ENCODE results near the gene RSPH10B2. TPM values are rescaled to one million over a fixed set of nuclear protein-coding genes. Genes with fewer than 3 reads are reported as not detected.
"Not testable (repeated sequence)": the region's sequence is repeated elsewhere in the genome, so short reads cannot be mapped to it uniquely, and the experiment has no call there.

RSPH10B2 gene
- total RNA-seq, 1 experiment from 2014 or later, result 6.6 TPM

DNA sequence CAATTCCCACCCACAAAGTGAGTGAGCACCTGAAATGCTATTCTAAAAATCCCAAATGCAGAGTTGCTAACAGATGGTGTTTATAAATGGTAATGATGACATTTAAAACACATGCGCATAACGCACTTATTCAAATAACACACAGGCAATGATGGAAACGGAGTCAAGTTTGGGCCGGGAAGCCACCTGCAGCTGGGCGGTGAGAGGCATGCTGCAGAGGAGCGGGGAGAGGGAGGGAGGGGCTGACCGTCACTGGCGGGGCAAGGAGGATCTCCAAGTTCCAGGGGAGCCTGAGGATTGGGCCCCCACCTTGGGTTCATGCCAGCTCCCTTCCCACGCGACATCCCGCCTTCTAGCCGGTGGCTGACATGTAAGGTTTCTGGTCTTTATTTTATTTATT, 7.3 kb downstream of the RSPH10B2 start:
- in situ Hi-C loops (cut with HindIII; ENCODE audit: low sequenced_read_pairs); DNase-seq (ENCODE audit: low spot score): not testable (repeated sequence)

- in situ Hi-C loops (cut with HindIII; ENCODE audit: low sequenced_read_pairs); DNase-seq (ENCODE audit: low spot score): not testable (repeated sequence)
Measured at GRCh38 chr7:6781581-6781980, 27.7 kb downstream of the RSPH10B2 start.

DNA sequence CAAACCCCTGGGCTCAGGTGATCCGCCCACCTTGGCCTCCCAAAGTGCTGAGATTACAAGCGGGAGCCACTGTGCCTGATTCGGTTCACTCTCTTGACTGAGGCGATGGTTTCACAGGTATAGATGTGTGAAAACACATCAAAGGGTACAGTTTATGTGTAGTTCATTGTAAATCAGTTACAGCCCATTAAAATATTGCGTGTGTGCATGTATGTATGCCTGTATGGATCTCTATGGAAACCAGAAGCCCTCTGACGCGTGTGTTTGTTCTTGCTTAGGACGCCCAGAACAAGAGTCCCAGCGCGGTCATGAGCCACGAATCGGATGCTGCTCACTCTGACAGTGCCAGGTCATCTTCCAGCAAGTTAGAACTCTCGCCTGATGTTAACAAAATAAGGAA, 35.5 kb downstream of the RSPH10B2 start:
- DNase-seq (ENCODE audit: low spot score); in situ Hi-C loops (cut with HindIII; ENCODE audit: low sequenced_read_pairs): not testable (repeated sequence)

DNA sequence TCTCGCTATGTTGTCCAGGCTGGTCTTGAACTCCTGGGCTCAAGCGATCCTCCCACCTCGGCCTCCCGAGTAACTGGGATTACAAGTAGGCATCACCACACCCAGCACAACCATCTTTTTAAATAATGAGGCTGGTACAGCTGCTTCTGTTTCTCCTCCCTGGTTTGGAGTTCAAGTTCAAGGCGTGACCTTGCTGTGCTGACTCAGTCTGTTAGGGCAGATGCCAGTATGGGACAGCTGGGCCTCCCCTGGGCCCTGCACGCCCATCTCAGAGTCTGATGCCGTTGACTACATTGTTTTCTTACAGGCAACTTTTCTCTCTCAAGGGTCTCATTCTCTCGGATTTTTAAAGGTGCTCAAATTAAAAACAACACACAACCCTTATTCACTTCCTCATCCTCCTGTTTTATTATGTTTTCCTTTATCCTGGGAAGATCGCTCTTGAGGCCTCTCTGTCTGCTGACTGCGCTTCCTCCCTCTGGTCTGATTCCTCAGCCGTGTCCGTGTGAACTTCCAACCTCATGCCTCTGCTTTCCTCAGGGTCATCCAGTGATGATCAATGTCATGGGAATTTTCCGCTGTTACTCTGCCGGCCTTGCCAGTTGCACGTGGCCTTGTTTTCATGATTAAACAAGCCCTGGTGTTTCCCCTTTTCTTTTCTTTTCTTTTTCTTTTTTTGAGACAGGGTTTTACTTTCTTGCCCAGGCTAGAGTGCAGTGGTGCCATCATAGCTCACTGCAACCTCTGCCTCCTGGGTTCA, 38.4 kb downstream of the RSPH10B2 start:
- in situ Hi-C loops (cut with HindIII; ENCODE audit: low sequenced_read_pairs); DNase-seq (ENCODE audit: low spot score): not testable (repeated sequence)

DNA sequence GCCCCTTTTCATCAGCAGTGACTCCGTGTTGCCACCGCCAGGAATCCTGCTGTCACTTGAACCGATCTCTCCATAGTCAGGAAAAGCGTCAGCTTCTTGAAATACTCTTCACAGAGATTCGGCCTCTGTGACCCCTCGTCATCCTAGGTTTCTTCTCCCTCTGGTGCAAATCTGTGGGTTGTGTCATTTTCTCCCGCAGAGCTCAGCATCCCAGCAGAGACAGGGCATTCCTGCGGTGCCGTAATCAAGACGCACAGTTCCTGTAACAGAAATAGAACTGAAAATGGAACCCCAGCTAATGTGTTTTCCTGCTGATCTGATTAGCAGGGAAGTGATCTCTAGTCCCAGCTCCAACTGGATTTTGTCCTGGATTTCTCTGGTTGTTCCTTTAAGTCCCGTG, 40.4 kb downstream of the RSPH10B2 start:
- DNase-seq (ENCODE audit: low spot score); in situ Hi-C loops (cut with HindIII; ENCODE audit: low sequenced_read_pairs): not testable (repeated sequence)

DNA sequence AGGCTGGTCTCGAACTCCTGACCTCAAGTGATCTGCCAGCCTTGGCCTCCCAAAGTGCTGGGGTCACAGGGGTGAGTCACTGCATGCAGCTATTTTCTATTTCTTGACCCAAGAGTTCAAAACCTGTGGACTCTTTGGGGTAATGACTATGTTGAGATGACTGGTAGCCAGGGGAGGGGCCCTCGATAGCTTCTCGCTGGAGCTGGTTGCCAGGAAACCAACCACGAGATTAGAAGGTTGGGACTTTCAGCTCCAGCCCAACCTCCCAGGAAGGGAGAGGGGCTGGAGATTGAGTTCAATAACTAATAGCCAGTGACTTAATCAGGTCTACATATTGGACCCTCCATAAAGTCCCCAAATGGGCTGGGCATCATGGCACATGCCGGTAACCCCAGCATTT, 43.3 kb downstream of the RSPH10B2 start:
- in situ Hi-C loops (cut with HindIII; ENCODE audit: low sequenced_read_pairs); DNase-seq (ENCODE audit: low spot score): not testable (repeated sequence)

DNA sequence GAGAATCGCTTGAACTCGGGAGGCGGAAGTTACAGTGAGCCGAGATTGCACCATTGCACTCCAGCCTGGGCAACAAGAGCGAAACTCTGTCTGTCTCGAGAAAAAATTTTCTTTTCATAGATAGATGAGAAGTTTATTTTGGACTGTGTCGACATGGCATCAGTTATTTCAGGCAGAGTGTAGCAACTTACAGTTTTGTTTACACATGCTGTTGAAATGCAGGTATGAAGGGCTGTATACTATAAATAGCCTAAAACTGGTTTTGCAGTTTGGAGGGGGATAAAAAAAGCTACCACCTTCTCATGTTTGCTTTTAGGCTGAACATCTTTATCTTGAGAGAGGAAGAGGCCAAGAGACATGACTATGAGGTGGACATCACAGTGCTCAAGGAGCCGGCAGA, 44.1 kb downstream of the RSPH10B2 start:
- DNase-seq (ENCODE audit: low spot score); in situ Hi-C loops (cut with HindIII; ENCODE audit: low sequenced_read_pairs): not testable (repeated sequence)

GRCh38 chr7:6799887-6800286, 46.0 kb downstream of the RSPH10B2 start:
- DNase-seq (ENCODE audit: low spot score); in situ Hi-C loops (cut with HindIII; ENCODE audit: low sequenced_read_pairs): not testable (repeated sequence)

- DNase-seq (ENCODE audit: low spot score); in situ Hi-C loops (cut with HindIII; ENCODE audit: low sequenced_read_pairs): not testable (repeated sequence)
Measured at GRCh38 chr7:6800331-6800730, 46.4 kb downstream of the RSPH10B2 start.

GRCh38 chr7:6807393-6807918, 53.6 kb downstream of the RSPH10B2 start:
- in situ Hi-C loops (cut with HindIII; ENCODE audit: low sequenced_read_pairs); DNase-seq (ENCODE audit: low spot score): not testable (repeated sequence)

DNA sequence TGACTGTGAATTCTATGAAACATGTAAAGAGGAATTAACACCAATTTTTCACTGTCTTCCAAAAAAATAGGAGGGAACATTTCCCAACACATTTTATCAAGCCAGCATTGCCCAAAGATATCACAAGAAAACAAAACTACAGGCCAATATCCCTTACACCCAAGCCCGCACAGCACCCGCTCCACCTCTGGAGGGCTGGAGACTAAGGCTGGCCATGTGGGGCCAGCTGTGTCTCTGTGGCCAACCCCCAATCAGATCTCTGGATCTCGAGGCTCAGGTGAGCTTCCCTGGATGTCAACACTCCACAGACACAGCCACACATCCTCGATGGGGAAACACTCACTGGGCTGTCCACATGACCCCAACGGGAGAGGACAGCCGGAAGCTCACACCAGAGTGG, 54.1 kb downstream of the RSPH10B2 start:
- in situ Hi-C loops (cut with HindIII; ENCODE audit: low sequenced_read_pairs), result not testable (repeated sequence)

GRCh38 chr7:6813011-6813410, 59.1 kb downstream of the RSPH10B2 start:
- DNase-seq (ENCODE audit: low spot score); in situ Hi-C loops (cut with HindIII; ENCODE audit: low sequenced_read_pairs): not testable (repeated sequence)

More for the DNA sequence above, 54.1 kb downstream of the RSPH10B2 start:
- DNase-seq (ENCODE audit: low spot score), result not testable (repeated sequence)

DNA sequence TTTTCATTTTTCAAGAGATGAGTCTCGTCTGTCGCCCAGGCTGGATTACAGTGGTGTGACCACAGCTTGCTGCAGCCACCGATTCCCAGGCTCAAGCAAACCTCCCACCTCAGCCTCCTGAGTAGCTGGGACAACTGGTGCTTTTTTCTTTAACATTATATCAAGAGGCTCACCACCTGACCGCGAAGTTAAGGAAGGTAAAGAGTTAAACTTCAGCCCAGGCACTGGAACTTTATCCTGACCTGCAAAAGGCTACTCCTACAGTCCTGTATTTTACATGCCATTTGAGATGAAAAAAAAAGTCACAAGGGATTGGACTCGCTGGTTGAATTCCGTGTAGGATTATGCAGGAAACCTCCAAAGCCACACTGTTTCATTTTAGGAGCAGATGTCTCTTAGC, 61.6 kb downstream of the RSPH10B2 start:
- DNase-seq (ENCODE audit: low spot score); in situ Hi-C loops (cut with HindIII; ENCODE audit: low sequenced_read_pairs): not testable (repeated sequence)

DNA sequence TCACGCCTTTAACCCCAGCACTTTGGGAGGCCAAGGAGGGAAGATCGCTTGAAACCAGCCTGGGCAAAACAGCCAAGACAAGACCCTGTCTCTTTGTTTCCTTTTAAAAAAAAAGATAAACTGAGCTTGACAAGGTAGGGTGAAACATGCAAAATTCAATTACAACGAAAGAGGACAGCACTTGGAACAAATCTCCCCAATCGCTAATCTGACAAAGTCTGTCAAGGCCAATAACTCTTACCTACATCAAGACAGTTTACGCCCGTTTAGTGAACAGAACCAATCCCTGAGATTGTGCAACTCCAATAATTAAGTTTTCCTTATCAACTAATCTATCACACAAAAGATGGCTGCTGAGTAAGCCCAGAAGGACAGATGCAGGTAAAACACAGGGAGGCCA, 67.7 kb downstream of the RSPH10B2 start:
- DNase-seq (ENCODE audit: low spot score); in situ Hi-C loops (cut with HindIII; ENCODE audit: low sequenced_read_pairs): not testable (repeated sequence)

- in situ Hi-C loops (cut with HindIII; ENCODE audit: low sequenced_read_pairs); DNase-seq (ENCODE audit: low spot score): not testable (repeated sequence)
Measured at GRCh38 chr7:6825236-6826125, 71.6 kb downstream of the RSPH10B2 start.

GRCh38 chr7:6826151-6826550, 72.2 kb downstream of the RSPH10B2 start, which contains the start of gene CCZ1B:
Gene CCZ1B (minus strand): TSS chr7:6826275. CDS start chr7:6826197, 78 bp downstream.
- DNase-seq (ENCODE audit: low spot score), result peak; percentile 85
- in situ Hi-C loops (cut with HindIII; ENCODE audit: low sequenced_read_pairs), result not testable (repeated sequence)

DNA sequence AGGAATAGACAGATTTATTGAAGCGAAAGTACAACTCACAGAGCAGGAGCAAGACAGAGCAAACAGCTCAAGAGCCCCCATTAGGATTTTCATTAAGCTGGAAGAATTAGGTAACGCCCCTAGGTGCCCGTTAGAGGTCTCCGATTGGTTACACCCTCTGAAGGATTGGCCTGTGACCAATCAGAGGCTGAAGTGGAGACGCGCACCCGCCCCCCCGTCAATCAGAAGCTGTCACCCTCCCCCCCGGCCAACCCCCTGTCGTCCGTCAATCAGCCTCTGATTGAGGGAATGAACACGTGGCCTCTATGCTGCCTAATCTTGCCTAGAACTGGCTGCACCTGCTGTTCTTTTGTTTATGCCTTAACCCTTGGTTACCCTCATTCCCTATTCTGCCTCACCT, 73.3 kb downstream of the RSPH10B2 start:
- DNase-seq (ENCODE audit: low spot score); in situ Hi-C loops (cut with HindIII; ENCODE audit: low sequenced_read_pairs): not testable (repeated sequence)

GRCh38 chr7:6829616-6830015, 75.7 kb downstream of the RSPH10B2 start:
- DNase-seq (ENCODE audit: low spot score); in situ Hi-C loops (cut with HindIII; ENCODE audit: low sequenced_read_pairs): not testable (repeated sequence)

DNA sequence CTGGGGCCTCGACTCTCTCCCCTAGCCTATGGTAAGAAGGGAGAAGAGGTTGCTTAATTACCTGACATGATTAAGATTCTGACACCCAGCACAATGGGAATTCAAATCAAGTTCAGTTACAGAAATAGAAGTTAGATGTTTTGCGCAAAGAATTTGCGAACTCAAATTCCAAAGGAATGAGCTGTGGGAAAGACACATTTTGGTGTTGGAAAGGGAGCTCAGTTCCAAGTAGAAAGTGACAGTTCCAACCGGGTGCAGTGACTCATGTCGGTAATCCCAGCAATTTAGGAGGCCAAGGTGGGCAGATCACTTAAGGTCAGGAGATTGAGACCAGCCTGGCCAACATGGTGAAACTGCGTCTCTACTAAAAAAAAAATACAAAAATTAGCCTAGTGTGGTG, 76.1 kb downstream of the RSPH10B2 start:
- DNase-seq (ENCODE audit: low spot score); in situ Hi-C loops (cut with HindIII; ENCODE audit: low sequenced_read_pairs): not testable (repeated sequence)
